Bronchial smooth muscle cell (primary cell): ENCODE results near the gene LCAT. TPM values are rescaled to one million over a fixed set of nuclear protein-coding genes. Genes with fewer than 3 reads are reported as not detected.

Experiments used
- total RNA-seq: library from RNA; depleted of rRNA; stranded (reverse); fragments of >200 nt; gene quantifications from 2 replicates; pipeline ENCODE4 v1.2.1, GENCODE V29; 2014

Gene LCAT
- 5.2 and 6.5 TPM in 2 replicates for total RNA-seq

DNA sequence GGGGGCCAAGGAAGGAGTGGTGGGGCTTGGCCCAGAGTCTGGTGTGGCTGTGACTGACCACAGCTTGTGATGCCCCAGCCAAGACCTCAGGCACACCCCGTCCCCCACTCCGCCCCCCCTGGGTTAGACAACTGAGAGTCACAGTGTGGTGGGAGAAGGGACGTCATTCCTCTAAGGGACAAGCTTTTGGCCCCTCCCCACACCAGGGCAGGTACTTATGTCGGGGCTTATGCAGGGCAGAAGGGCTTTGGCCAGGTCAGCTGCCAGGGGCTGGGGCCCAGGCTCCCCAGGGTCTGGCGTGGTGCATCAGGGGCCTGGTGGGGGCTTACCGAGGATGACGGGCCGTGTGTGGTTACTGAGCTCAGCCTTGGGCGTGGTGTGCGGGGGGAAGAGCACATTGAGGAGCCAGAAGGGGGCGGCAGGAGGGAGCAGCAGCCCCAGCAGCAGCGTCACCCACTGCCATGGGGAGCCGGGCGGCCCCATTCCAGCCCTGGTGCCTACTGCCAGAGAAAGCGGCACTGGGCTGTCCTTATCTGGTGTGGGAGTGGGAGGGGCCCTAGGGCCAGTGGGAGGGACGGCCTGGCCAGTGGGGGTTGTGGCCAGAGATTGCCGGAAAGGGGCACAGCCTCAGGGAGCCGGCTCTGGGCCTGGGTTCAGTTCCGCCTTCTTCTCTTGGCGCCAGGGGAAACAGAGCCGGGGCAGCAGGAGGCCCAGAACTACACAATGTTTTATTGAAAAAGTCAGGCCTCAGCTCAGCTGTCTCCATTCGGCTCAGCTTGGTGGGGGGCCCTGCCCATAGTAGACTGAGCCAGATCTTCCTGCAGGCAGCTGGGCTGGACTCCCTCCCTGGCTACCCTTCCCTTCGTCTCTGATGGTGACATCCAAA lies at the start of gene LCAT:
TSS of gene LCAT (minus strand) at position 502 of the 886 bp plus-strand sequence. CDS start at position 483, 19 bp downstream.

DNA sequence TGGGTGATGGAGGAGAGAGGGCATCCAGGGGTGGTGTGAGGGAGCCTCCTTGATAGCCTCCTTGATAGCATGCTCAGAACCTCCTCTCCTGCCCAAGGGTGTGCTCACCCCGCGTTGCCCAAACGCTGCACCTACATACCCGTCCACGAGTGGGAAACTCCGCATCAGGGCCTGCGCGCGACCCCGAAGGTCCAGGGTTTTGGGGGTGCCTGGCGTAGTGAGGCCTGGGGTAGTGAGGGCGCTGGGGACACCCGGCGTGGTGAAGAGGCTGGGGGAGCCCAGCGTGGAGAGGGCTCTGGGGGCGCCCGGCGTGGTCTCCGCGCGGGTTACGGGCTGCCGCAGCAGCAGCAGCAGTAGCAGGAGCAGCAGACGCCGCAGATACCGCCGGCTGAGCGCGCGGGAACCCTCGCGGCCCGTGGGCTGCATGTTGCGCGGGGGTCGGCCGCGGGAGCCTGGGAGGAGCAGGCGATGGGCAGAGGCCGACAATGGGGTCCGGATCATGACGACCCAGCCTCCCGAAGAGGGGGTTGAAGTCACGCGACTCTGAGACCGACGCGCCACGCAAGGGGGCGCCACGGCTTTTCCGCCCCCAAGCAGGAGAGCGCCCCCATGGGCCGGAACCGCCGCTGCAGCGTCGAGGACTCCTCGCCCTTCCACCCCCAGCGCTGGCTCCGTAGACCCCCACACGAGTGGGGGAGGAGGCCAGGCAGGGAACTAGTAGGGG lies 36.2 kb upstream of the LCAT start, which contains the start of gene DPEP3:
TSS of gene DPEP3 (minus strand) at position 545 of the 724 bp plus-strand sequence. CDS start at position 426, 119 bp downstream.

GRCh38 chr16:67968400-67969253 lies 24.7 kb upstream of the LCAT start, which contains the start of gene SLC12A4:
Gene SLC12A4, minus strand, starts transcription at chr16:67968637. Its CDS starts 84 bp downstream, at chr16:67968553.

DNA sequence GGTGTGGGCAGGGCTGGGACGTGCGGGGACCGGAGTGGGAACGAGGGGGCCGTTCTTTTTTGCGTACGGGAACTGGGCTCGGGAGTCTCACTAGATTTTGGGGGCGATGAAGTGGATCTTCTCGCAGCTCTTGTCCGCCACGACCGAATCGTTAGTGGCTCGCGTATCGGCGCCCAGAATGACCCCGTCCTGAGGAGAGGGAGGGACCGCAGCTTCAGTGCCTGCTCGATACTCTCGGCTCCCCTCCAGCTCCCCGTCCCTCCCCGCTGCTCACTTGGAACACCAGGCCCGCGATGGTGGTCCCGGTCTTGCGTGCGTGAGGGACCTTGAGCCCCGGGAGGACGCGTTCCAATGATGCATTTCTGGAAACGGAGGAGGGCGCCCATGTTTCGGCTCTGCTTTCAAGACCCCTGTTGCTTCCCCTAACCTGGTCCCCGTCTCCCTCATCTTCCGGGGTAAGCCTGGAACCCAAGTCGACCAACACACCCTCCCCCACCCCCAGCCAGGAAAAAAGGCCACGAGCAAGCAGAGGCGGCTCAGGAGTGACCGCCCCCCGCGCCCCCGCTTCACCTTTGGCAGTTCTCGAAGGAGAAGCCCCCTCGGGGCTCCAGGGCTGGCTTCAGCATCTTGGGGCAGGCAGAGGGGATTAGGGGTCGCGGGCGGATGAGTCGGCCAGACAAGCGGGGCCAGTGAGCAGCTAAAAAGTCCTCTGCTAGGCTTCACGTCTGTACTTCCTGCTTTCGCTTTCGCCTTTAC lies 7.6 kb downstream of the LCAT start, which contains the start of gene PSMB10:
TSS of gene PSMB10 (minus strand) at position 727 of the 756 bp plus-strand sequence. CDS start at position 626, 101 bp downstream.

GRCh38 chr16:67931712-67932461 lies 12.0 kb downstream of the LCAT start, which contains the start of gene CTRL:
Gene CTRL, minus strand, starts transcription at chr16:67931862. Its CDS starts 10 bp downstream, at chr16:67931852.

GRCh38 chr16:67892899-67893742 lies 50.8 kb downstream of the LCAT start, which contains the start of gene PSKH1:
Gene PSKH1, plus strand, starts transcription at chr16:67893254. Its CDS starts 15,496 bp downstream, at chr16:67908750.

Other genes with a start within 250 kb of the LCAT start
- 12.9 and 16.7 TPM in 2 replicates for gene GFOD2, start 224.8 kb downstream of the LCAT start, total RNA-seq
- gene RANBP10, start 137.6 kb downstream of the LCAT start, total RNA-seq = 2.5 and 4.5 TPM in 2 replicates
- 0.95 and 1.5 TPM in 2 replicates for gene TSNAXIP1, start 137.2 kb downstream of the LCAT start, total RNA-seq
- 27.1 and 51.8 TPM in 2 replicates for gene THAP11, start 101.8 kb downstream of the LCAT start, total RNA-seq
- 72.5 and 88.2 TPM in 2 replicates for gene NUTF2, start 97.2 kb downstream of the LCAT start, total RNA-seq
- 21.2 and 22.5 TPM in 2 replicates for gene CENPT, start 96.4 kb downstream of the LCAT start, total RNA-seq
- gene EDC4, start 71.1 kb downstream of the LCAT start, total RNA-seq = 46.3 and 54.4 TPM in 2 replicates
- 0.16 TPM in 1 of 2 replicates, not detected in the other for gene NRN1L, start 59.2 kb downstream of the LCAT start, total RNA-seq
- 13.4 and 21.7 TPM in 2 replicates for gene PSKH1, start 50.9 kb downstream of the LCAT start, total RNA-seq
- 0.63 and 2.3 TPM in 2 replicates for gene CTRL, start 12.3 kb downstream of the LCAT start, total RNA-seq
- gene PSMB10, start 7.3 kb downstream of the LCAT start, total RNA-seq = 103 and 111 TPM in 2 replicates
- 91.3 and 134 TPM in 2 replicates for gene SLC12A4, start 24.5 kb upstream of the LCAT start, total RNA-seq
- gene DPEP3, start 36.4 kb upstream of the LCAT start, total RNA-seq = not detected in 2 replicates
- gene DPEP2, start 55.4 kb upstream of the LCAT start, total RNA-seq = not detected in 2 replicates
- gene DPEP2NB, start 71.8 kb upstream of the LCAT start, total RNA-seq = not detected in 2 replicates
- gene DDX28, start 79.1 kb upstream of the LCAT start, total RNA-seq = 8.5 and 9.1 TPM in 2 replicates
- 12.3 and 13.4 TPM in 2 replicates for gene DUS2, start 79.2 kb upstream of the LCAT start, total RNA-seq
- 5.0 and 6.0 TPM in 2 replicates for gene NFATC3, start 141.2 kb upstream of the LCAT start, total RNA-seq